Measurements from ENCODE around the gene GRIK5. TPM values are rescaled to one million over a fixed set of nuclear protein-coding genes. Genes with fewer than 3 reads are reported as not detected.
A peak's percentile ranks its signal among the peaks of the same experiment; 100 is the strongest.

Gene GRIK5
- total and polyA plus RNA-seq, 4 donors: 0.09 to 0.42 (median 0.17) TPM; not detected in 1

DNA sequence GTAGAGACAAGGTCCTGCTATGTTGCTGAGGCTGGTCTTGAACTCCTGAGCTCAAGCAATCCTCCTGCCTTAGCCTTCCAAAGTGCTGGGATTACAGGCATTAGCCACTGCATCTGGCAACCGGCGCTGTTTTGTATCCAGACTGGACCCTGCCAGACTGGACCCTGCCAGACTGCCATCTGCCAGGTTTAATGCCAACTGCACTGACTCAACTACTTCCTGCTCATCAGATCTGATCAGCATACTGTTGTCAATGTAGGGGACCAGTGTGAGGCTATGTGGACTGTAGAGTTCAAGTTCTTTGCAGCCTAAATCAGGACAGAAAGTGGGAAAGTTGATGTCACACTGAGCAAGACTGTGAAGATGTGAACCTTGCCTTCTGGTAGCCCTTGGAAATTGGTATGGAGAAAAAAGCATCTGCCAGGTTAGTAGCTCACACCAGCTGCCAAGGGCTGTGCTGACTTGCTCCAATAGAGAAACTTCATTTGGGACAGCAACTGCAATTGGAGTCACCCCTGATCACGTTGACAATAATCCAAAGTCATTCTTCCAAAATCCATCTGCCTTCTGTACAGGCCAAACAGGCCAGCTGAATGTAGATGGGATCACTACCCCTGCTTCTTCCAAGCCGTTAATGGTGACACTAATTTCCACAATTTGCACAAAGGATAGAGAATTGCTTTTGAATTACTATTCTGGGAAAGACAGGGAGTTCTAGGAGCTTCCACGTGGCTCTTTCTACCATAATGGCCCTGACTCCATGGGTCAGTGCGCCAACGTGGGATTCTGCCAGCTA, 39.2 kb downstream of the GRIK5 start:
- H3K4me3 ChIP-seq (ENCODE audit: low read depth in 1 of 3, low read length in 3 of 3): no peak overlapping the region
- 77% methylated on average over 7 of the region's 7 CpGs for WGBS

DNA sequence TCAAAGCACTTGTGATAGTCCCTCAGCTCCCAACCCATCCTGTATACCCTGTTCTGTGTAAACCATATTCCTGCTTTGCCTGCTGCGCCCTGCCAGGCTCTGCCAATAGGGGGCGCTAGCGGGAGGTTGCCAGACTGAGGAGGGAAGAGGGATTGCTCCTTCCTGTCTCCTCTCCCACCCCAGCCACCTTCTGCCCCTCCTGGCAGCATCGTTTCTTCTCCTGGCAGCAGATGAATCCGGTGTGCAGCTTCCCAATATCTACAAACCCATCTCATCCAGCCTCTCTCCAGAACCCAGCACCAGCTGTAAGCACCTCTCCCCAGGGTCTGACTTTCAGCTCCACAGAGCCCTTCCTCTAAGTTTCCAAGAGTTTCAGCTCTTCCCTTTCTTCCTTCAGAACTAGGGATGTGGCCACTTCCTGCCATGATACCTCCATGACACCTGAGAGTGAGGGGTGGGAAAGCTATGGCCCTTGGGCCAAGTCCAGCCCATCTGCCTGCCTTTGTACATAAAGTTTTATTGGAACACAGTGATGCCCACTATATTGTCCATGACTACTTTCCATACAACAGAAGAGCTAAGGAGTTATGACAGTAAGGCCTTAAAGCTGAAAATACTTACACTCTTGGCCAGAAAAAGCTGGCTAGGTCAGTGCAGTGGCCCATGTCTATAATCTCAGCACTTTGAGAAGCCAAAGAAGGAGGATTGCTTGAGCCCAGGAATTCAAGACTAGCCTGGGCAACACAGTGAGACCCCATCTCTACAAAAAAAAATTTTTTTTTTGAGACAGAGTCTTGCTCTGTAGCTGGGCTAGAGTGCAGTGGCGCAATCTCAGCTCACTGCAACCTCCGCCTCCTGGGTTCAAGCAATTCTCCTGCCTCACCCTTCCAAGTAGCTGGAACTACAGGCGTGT, 41.4 kb downstream of the GRIK5 start:
- 52% methylated on average over 8 of the region's 8 CpGs for WGBS
- TF ChIP-seq, protein P1, sequence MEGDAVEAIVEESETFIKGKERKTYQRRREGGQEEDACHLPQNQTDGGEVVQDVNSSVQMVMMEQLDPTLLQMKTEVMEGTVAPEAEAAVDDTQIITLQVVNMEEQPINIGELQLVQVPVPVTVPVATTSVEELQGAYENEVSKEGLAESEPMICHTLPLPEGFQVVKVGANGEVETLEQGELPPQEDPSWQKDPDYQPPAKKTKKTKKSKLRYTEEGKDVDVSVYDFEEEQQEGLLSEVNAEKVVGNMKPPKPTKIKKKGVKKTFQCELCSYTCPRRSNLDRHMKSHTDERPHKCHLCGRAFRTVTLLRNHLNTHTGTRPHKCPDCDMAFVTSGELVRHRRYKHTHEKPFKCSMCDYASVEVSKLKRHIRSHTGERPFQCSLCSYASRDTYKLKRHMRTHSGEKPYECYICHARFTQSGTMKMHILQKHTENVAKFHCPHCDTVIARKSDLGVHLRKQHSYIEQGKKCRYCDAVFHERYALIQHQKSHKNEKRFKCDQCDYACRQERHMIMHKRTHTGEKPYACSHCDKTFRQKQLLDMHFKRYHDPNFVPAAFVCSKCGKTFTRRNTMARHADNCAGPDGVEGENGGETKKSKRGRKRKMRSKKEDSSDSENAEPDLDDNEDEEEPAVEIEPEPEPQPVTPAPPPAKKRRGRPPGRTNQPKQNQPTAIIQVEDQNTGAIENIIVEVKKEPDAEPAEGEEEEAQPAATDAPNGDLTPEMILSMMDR (IDR thresholded peaks at IDR 0.05; ENCODE audit: low read depth, low read length, missing input control): peak; percentile 19
- no peak for TF ChIP-seq FOXA1 (IDR thresholded peaks at IDR 0.05)
- Histone ChIP-seq H3K36me3 (ENCODE audit: control insufficient read depth in 4 of 4, insufficient read depth in 3 of 4, low read depth in 1 of 4, low read length in 3 of 4) (no peaks in the 10 kb centered on the region), H3K9ac (ENCODE audit: low read depth in 1 of 2, low read length in 2 of 2) (no peak overlapping the region), H3K27me3 (ENCODE audit: control insufficient read depth in 4 of 4, insufficient read depth in 4 of 4, low read length in 3 of 4) (peaks cover 0 to 3% (median 0%) of the 10 kb centered on the region in 4 donors), H3K9me3 (ENCODE audit: control insufficient read depth in 4 of 4, low read length in 3 of 4) (no peaks in the 10 kb centered on the region), H3K4me1 (ENCODE audit: control insufficient read depth in 4 of 4, insufficient read depth in 4 of 4, low read length in 3 of 4) (peaks cover 0 to 4% (median 0%) of the 10 kb centered on the region in 4 donors), H3K27ac (ENCODE audit: low read depth in 1 of 2, low read length in 2 of 2) (no peak overlapping the region), H3K4me3 (ENCODE audit: low read depth in 1 of 3, low read length in 3 of 3) (no peak overlapping the region)
- DNase-seq (ENCODE audit: low spot score): no peak

More for the DNA sequence above, 39.2 kb downstream of the GRIK5 start:
- H3K9ac ChIP-seq (ENCODE audit: low read depth in 1 of 2, low read length in 2 of 2): no peak overlapping the region
- no peaks in the 10 kb centered on the region for H3K36me3 ChIP-seq (ENCODE audit: control insufficient read depth in 4 of 4, insufficient read depth in 3 of 4, low read depth in 1 of 4, low read length in 3 of 4)
- DNase-seq (ENCODE audit: low spot score): no peak
- H3K9me3 ChIP-seq (ENCODE audit: control insufficient read depth in 4 of 4, low read length in 3 of 4): no peaks in the 10 kb centered on the region
- no peaks in the 10 kb centered on the region for H3K4me1 ChIP-seq (ENCODE audit: control insufficient read depth in 4 of 4, insufficient read depth in 4 of 4, low read length in 3 of 4)
- H3K27ac ChIP-seq (ENCODE audit: low read depth in 1 of 2, low read length in 2 of 2): no peak overlapping the region
- TF ChIP-seq, protein P2, sequence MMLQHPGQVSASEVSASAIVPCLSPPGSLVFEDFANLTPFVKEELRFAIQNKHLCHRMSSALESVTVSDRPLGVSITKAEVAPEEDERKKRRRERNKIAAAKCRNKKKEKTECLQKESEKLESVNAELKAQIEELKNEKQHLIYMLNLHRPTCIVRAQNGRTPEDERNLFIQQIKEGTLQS (IDR thresholded peaks at IDR 0.05): no peak
- TF ChIP-seq YY1 (IDR thresholded peaks at IDR 0.05) (no peak), RXRA (IDR thresholded peaks at IDR 0.05) (no peak), TAF1 (conservative IDR thresholded peaks at IDR 0.05) (no peak), GABPA (IDR thresholded peaks at IDR 0.05 in 1 of 2, conservative IDR thresholded peaks at IDR 0.05 in 1 of 2) (no peak), HNF4G (IDR thresholded peaks at IDR 0.05) (no peak)
- TF ChIP-seq, protein P3, sequence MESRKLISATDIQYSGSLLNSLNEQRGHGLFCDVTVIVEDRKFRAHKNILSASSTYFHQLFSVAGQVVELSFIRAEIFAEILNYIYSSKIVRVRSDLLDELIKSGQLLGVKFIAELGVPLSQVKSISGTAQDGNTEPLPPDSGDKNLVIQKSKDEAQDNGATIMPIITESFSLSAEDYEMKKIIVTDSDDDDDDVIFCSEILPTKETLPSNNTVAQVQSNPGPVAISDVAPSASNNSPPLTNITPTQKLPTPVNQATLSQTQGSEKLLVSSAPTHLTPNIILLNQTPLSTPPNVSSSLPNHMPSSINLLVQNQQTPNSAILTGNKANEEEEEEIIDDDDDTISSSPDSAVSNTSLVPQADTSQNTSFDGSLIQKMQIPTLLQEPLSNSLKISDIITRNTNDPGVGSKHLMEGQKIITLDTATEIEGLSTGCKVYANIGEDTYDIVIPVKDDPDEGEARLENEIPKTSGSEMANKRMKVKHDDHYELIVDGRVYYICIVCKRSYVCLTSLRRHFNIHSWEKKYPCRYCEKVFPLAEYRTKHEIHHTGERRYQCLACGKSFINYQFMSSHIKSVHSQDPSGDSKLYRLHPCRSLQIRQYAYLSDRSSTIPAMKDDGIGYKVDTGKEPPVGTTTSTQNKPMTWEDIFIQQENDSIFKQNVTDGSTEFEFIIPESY (IDR thresholded peaks at IDR 0.05): no peak
- no peaks in the 10 kb centered on the region for H3K27me3 ChIP-seq (ENCODE audit: control insufficient read depth in 4 of 4, insufficient read depth in 4 of 4, low read length in 3 of 4)

DNA sequence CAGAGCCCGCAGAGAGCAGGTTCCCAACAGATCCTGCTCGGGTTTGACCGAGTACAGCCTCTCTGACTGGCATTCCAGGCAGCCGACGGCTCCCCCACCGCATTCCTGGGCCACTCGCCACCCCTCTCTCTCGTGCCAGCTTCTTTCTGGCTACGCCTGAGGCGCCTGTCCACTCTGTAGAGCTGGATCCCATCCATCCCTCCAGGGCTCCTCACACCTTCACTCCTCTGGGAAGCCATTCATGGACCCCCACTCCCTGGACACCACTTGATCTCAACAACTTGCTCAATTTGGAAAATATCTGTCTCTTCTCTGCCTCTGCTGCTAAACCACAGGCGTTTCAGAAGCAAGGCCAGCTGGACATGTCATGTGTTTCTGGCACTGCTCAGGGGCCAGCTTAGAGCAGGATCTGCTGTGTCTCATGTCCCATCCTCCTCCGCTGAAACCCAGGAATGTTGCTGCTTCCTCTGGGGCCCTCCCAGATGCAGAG, 45.3 kb downstream of the GRIK5 start:
- H3K36me3 ChIP-seq (ENCODE audit: control insufficient read depth in 4 of 4, insufficient read depth in 3 of 4, low read depth in 1 of 4, low read length in 3 of 4): no peaks in the 10 kb centered on the region
- H3K9ac ChIP-seq (ENCODE audit: low read depth in 1 of 2, low read length in 2 of 2): no peak overlapping the region
- no peak overlapping the region for H3K4me3 ChIP-seq (ENCODE audit: low read depth in 1 of 3, low read length in 3 of 3)
- H3K9me3 ChIP-seq (ENCODE audit: control insufficient read depth in 4 of 4, low read length in 3 of 4): no peaks in the 10 kb centered on the region
- H3K27me3 ChIP-seq (ENCODE audit: control insufficient read depth in 4 of 4, insufficient read depth in 4 of 4, low read length in 3 of 4): peaks cover 0 to 3% (median 0%) of the 10 kb centered on the region in 4 donors
- H3K4me1 ChIP-seq (ENCODE audit: control insufficient read depth in 4 of 4, insufficient read depth in 4 of 4, low read length in 3 of 4): peaks cover 0 to 4% (median 0%) of the 10 kb centered on the region in 4 donors
- WGBS: 75% methylated on average over 12 of the region's 12 CpGs
- no peak for DNase-seq (ENCODE audit: low spot score)
- no peak overlapping the region for H3K27ac ChIP-seq (ENCODE audit: low read depth in 1 of 2, low read length in 2 of 2)
- TF ChIP-seq EGR1 (IDR thresholded peaks at IDR 0.05; ENCODE audit: low read depth in 2 of 2): no peak
- TF ChIP-seq, protein P2 (IDR thresholded peaks at IDR 0.05): no peak
- TF ChIP-seq RXRA (IDR thresholded peaks at IDR 0.05): no peak
- TF ChIP-seq, protein P4, sequence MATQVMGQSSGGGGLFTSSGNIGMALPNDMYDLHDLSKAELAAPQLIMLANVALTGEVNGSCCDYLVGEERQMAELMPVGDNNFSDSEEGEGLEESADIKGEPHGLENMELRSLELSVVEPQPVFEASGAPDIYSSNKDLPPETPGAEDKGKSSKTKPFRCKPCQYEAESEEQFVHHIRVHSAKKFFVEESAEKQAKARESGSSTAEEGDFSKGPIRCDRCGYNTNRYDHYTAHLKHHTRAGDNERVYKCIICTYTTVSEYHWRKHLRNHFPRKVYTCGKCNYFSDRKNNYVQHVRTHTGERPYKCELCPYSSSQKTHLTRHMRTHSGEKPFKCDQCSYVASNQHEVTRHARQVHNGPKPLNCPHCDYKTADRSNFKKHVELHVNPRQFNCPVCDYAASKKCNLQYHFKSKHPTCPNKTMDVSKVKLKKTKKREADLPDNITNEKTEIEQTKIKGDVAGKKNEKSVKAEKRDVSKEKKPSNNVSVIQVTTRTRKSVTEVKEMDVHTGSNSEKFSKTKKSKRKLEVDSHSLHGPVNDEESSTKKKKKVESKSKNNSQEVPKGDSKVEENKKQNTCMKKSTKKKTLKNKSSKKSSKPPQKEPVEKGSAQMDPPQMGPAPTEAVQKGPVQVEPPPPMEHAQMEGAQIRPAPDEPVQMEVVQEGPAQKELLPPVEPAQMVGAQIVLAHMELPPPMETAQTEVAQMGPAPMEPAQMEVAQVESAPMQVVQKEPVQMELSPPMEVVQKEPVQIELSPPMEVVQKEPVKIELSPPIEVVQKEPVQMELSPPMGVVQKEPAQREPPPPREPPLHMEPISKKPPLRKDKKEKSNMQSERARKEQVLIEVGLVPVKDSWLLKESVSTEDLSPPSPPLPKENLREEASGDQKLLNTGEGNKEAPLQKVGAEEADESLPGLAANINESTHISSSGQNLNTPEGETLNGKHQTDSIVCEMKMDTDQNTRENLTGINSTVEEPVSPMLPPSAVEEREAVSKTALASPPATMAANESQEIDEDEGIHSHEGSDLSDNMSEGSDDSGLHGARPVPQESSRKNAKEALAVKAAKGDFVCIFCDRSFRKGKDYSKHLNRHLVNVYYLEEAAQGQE (IDR thresholded peaks at IDR 0.05): no peak
- TF ChIP-seq TAF1 (conservative IDR thresholded peaks at IDR 0.05): no peak
- no peak for TF ChIP-seq FOXA1 (IDR thresholded peaks at IDR 0.05)
- TF ChIP-seq, protein P3 (IDR thresholded peaks at IDR 0.05): no peak
- TF ChIP-seq NR2F2 (IDR thresholded peaks at IDR 0.05): no peak
- no peak for TF ChIP-seq JUND (IDR thresholded peaks at IDR 0.05)

Data from liver (tissue), 9 donors.